Stimulated activated CD8-positive, alpha-beta memory T cell treated with anti-CD3 and anti-CD28 coated beads, Interleukin-2, amount 100 ng/mL, for 1 hour (primary cell): ENCODE measurements around the gene PRAF2.

Experiments used
- DNase-seq, 2 donors: peaks; one replicate each; pipeline ENCODE4 v3.0.0-alpha.2; 2020; ENCODE audit warnings: low read depth in 2 of 2

PRAF2 gene

DNA sequence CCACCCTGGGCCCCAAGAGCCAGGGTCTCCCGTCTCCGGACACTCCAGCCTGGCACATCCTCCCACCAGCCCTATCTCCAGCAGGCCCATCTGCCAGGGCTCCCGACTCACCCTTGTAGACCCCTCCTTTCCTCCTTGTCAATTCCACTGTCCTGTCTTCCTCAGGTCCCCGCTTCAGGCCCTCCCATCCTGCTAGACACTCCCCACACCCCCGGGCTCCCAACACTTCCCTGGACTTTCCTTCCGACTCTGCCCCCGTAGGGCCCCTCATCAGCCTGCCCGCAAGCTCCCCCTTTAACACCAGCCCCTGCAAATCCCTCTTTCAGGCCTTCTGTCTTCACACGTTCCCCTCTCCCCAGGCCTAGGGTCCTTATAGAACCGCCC is 1.1 kb downstream of the PRAF2 start:
- DNase-seq = no peak

GRCh38 chrX:49071877-49072711 is 1.7 kb downstream of the PRAF2 start:
- DNase-seq = no peak

GRCh38 chrX:49070988-49071387 is 2.8 kb downstream of the PRAF2 start:
- no peak for DNase-seq

GRCh38 chrX:49069038-49069437 is 4.8 kb downstream of the PRAF2 start:
- no peak for DNase-seq

GRCh38 chrX:49067285-49068120 is 6.3 kb downstream of the PRAF2 start:
- no peak for DNase-seq

- no peak for DNase-seq
Observed at GRCh38 chrX:49066690-49067089, 7.1 kb downstream of the PRAF2 start.

- no peak for DNase-seq
Observed at GRCh38 chrX:49066278-49066677, 7.5 kb downstream of the PRAF2 start.

- no peak for DNase-seq
Observed at GRCh38 chrX:49064735-49065134, 9.1 kb downstream of the PRAF2 start.

DNA sequence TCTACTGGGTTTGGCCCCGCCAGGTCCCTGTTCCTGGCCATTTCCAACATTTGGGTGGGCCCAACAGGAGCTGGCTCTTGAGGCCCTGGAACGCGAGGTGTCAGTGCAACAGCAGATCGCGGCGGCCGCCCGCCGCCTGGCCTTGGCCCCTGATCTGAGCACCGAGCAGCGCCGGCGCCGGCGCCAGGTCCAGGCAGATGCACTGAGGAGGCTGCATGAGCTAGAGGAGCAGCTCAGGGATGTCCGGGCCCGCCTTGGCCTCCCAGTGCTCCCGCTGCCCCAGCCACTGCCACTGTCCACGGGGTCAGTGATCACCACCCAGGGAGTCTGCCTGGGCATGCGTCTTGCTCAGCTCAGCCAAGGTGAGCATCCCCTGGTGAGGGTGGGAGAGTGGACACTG is 9.5 kb downstream of the PRAF2 start:
- DNase-seq = no peak

- no peak for DNase-seq
Observed at GRCh38 chrX:49063715-49064114, 10.1 kb downstream of the PRAF2 start.

DNA sequence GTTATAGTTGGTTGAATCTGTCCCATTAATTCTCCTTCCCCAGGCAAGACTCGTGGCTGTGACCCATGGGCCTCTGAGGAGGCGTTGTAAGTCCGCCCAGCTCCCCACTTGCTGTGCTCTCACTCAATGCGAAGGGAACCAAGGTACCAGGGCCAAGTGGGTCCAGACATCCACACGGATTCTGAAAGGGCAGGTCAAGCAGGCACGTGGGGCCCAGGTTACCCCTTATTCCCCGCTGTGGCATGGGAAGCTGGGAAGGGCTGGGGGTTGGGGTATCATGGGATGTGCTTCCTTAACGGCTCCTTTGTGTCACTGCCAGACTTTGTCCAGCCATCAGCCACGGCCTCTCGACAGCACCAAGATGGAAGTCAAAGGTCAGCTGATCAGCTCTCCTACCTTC is 11.9 kb downstream of the PRAF2 start:
- DNase-seq = no peak

- no peak for DNase-seq
Observed at GRCh38 chrX:49061490-49061889, 12.3 kb downstream of the PRAF2 start.

DNA sequence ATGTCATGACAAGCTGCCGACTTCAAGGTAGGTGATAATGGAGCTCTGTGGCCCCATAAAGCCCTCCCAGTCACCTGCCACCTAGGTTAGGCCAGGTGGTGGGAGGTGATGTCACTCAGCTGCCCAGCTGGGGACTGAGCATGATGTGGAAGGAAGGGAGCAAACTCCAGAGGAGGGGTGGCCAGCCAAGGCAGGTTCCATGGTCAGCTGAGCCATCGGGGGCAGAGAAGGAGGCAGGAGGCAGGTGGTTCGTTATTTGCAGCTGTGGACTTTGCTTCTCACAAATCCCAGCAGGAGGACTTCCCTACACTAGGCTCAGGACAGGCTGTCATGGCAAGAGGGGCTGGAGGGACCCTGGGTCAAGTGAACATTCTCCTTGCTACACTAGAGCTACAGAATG is 12.9 kb downstream of the PRAF2 start:
- no peak for DNase-seq

GRCh38 chrX:49059681-49060085 is 14.1 kb downstream of the PRAF2 start:
- DNase-seq = no peak

DNA sequence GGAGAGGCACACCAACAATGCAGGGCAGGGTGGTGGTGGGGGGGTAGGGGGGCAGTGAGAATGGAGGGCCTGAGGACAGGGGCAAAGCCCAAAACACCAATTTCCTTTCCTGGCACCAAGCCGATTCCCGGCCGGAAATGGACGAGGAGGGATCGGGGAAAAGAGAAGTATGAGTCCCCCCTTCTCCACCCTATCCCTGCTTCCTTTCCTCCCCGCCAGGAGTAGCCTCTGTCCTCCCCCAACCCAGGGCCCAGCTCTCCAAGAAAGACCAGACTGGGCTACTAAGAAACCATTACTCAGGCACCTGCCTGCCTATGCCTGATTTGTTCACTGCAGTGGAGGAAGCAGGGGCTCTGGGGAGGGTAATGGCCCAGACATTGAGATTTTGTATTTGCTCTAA is 14.6 kb downstream of the PRAF2 start:
- no peak for DNase-seq

GRCh38 chrX:49058794-49059193 is 15.0 kb downstream of the PRAF2 start, which contains the start of gene CCDC120:
Gene CCDC120, plus strand, starts transcription at chrX:49058999. Its CDS starts 3,043 bp downstream, at chrX:49062042.
- no peak for DNase-seq

GRCh38 chrX:49054073-49054762 is 19.6 kb downstream of the PRAF2 start:
- DNase-seq = no peak

DNA sequence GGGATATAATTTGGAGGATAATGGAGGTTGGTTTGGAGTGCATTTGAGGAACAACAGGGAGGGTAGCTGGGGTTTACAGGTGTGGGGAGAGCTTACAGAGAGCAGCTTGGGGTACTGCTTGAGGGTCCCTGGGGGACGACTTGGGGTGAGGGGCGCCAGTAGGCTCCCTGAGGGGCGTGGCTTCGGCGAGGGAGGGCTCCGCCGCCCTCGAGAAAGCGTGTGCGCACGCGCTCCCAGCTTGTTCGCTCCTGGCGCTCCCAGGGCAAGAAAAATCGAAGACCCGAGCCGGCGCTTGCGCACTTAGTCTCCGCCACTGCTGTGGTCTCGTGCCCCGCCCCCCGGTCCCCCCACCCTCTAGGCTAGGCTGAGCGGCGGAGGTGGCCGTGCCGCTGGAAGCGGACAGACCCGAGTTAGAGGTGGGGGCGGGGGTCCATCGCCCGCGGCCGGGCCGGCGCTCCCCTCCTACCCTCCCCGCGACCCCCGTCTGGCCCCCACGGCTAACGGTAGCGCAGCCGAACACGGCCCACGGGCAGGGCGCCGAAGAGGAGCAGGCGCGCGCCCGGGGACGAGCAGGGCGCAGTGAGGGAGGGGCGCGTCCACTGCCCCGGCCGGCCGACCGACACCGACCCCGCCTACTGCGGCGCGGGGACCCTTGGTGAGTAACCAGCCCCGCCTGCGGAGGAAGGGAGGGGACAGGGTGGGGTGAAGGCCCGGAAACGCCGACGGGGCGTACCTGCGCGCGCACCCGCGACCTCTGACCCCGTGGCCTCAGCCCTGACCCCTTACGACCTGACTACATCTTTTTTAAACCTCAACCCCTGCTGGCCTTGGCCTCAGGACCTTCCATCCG is 20.4 kb downstream of the PRAF2 start:
- DNase-seq = peak; percentile 28 to 36

DNA sequence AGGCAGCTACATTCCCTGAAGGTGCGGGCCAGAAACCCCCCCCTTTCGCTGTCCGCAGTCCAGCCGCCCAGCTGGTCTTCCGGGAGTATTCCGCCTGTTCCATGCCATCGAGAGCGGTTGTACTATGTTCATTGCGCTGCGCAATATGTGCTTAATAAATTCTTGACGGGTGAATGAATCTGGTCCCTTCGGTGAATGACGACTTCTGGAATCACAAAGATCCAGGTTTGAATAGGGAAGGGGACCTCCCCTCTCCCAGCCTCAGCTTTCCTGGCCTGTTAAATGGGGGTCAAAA is 29.9 kb downstream of the PRAF2 start:
- DNase-seq = no peak

DNA sequence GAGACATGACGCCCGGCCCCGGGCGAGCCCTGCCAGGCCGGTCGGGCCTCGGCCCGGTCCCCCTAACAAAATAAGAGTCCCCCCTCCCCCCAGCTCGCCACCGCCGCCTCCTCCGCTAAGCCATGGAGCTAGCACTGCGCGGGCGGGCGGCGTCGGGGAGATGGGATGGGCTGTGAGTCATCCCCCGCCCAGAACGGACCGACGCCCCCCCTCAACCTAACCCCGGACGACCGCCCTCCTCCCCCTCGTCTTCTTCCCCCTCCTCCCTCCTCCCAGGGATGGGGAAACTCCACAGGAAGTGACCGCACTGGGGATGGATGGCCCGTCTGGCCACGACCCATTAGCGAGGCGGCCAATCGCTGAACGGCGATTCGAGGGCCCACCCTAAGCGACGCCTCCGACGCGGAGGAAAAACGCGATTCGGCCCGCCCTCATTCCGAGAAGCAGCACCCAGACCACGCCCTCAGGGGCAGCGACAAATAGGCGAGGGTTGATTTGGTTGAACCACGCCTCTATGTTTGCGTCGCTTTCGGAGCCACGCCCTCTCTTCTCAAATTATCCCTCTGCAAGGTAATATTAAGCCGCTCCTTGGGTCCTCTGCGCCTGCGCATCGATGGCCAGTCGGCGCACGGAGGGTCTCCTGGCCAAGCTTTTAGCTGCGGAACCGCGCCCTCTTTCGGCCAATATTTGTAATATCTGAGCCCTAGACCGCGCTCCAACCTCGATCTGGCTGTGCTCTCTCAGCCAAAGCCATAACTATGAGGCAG is 30.4 kb downstream of the PRAF2 start, which contains the start of gene TFE3:
Gene TFE3, minus strand, starts transcription at position 138 of the 767 bp plus-strand sequence. Its CDS starts 131 bp downstream, at position 7.
- DNase-seq = peak; percentile 84 to 89
